Lower lobe of right lung (tissue), 2 donors: ENCODE data around the gene ZNF594. TPM values are rescaled to one million over a fixed set of nuclear protein-coding genes. Genes with fewer than 3 reads are reported as not detected.
"Not testable (repeated sequence)": the region's sequence is repeated elsewhere in the genome, so short reads cannot be mapped to it uniquely, and the experiment has no call there.

ENCODE experiments used
- ATAC-seq, 2 donors: fragments of 200-7000 bp; cut with Tn5 transposase; one replicate each; pipeline ENCODE4 v1.9.1; 2020 to 2022; ENCODE audit warnings: mild to moderate bottlenecking in 2 of 2, moderate library complexity in 2 of 2
- DNase-seq: peaks from one replicate; pipeline ENCODE4 v3.0.0-alpha.2; 2020
- H3K27ac ChIP-seq: fragments of 200-600 bp; one replicate; pipeline ENCODE4 v1.8.0; 2022
- H3K27me3 ChIP-seq: fragments of 200-600 bp; one replicate; pipeline ENCODE4 v1.8.0; 2022; ENCODE audit warnings: low read depth
- H3K36me3 ChIP-seq: fragments of 200-600 bp; one replicate; pipeline ENCODE4 v1.8.0; 2022; ENCODE audit warnings: mild to moderate bottlenecking
- H3K4me1 ChIP-seq: fragments of 200-600 bp; one replicate; pipeline ENCODE4 v1.8.0; 2022
- H3K4me3 ChIP-seq: fragments of 200-600 bp; one replicate; pipeline ENCODE4 v1.8.0; 2022; ENCODE audit warnings: mild to moderate bottlenecking
- H3K9me3 ChIP-seq: fragments of 200-600 bp; one replicate; pipeline ENCODE4 v1.8.0; 2022
- intact Hi-C: fragments of 100-400 bp; cut with DNase I; formaldehyde crosslinking; loops from one replicate; pipeline ENCODE4 v1.11.0; 2022
- total RNA-seq: library from RNA; stranded (reverse); fragmentation: NEBNext Ultra II Directional; extraction: Animal tissue kit (Norgen Biotek cat#: 25700); gene quantifications from one replicate; pipeline ENCODE4 v1.2.1, GENCODE V29; 2021
- TF ChIP-seq, protein P1 (sequence below): fragments of 200-600 bp; IDR thresholded peaks from one replicate; pipeline ENCODE4 v1.8.0; 2022; ENCODE audit warnings: antibody characterized with exemption, mild to moderate bottlenecking
- donor health status: DM: no; HTN: yes; CAD: no; lungs with severe emphysema.

ZNF594 gene
- total RNA-seq, 1 donor from 2014 or later: 8.7 TPM

DNA sequence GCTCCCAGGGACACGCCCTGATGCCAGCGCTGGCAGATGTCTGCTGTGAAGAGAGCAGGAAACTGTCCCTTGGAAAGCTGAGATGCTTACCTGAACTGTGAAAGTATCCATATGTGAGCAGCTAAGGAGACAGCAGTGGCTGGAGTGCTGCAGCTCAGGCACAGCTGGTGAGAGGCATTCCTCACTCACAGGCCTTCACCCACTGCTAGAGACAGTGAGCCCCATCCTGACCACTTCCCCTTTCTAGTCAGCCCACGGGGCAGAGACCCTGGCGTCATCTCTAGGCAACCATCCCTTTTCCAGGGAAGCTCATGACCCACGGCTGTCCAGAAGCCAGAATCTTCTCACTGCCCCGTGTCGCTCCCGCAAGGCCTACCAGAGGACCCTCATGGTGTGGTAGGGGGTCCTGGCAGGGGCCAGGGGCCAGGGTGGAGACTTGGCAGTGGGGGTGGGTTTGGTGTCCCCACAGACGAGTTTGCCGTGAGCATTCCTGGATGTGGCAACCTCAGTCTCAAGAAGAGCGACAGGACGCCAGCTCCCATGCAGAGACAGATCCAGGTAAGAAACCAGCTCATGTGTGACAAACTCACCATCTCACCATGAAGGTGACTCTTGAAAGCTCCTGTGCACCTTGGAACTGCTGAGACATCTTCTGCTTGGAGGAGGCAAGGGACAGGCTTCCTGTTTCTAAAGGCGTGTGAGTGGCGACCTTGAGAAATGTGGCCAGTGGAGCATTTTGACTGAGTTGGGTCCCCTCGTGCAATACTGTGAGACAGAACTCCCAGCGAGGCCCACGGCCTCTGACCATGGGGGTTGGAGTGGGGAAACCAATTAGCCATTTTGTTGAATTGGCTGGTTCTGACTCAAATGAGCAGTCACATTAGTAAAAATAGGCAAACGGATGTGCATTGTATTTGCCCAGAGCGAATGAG, 43.2 kb upstream of the ZNF594 start, which contains the start of gene SCIMP:
SCIMP (minus strand) TSS at position 216 of the 932 bp plus-strand sequence; CDS start at position 111, 105 bp downstream.
- Histone ChIP-seq H3K9me3 (no peaks in the 10 kb centered on the region), H3K36me3 (no peaks in the 10 kb centered on the region), H3K27me3 (no peaks in the 10 kb centered on the region), H3K4me3 (peak within 1 kb of the TSS; percentile 49), H3K4me1 (peaks cover 15% of the 10 kb centered on the region), H3K27ac (peak within 1 kb of the TSS; percentile 46)
- intact Hi-C loops: no loop called here
- ATAC-seq: peak; percentile 65 to 81
- TF ChIP-seq, protein P1, sequence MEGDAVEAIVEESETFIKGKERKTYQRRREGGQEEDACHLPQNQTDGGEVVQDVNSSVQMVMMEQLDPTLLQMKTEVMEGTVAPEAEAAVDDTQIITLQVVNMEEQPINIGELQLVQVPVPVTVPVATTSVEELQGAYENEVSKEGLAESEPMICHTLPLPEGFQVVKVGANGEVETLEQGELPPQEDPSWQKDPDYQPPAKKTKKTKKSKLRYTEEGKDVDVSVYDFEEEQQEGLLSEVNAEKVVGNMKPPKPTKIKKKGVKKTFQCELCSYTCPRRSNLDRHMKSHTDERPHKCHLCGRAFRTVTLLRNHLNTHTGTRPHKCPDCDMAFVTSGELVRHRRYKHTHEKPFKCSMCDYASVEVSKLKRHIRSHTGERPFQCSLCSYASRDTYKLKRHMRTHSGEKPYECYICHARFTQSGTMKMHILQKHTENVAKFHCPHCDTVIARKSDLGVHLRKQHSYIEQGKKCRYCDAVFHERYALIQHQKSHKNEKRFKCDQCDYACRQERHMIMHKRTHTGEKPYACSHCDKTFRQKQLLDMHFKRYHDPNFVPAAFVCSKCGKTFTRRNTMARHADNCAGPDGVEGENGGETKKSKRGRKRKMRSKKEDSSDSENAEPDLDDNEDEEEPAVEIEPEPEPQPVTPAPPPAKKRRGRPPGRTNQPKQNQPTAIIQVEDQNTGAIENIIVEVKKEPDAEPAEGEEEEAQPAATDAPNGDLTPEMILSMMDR: no peak
- peak; percentile 65 for DNase-seq

DNA sequence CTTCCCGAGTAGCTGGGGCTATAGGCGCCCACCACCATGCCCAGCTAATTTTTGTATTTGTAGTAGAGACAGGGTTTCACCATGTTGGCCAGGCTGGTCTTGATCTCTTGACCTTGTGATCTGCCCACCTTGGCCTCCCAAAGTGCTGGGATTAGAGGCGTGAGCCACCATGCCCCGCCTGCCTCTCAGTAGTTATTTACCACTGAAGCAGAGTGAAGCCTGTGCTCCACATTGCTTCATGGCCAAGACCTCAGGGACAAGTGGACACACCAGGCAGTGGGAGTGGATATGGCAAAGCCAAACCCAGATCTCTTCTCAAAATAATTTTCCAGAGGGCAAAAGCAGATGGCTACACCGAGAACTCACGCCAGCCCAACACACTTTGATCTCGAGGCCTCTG, 41.8 kb upstream of the ZNF594 start:
- H3K9me3 ChIP-seq, H3K27me3 ChIP-seq, ATAC-seq, DNase-seq, H3K36me3 ChIP-seq, intact Hi-C loops, H3K27ac ChIP-seq: not testable (repeated sequence)
- Histone ChIP-seq H3K4me1 (peaks cover 25% of the 10 kb centered on the region), H3K4me3 (peak overlapping the region; percentile 49)

DNA sequence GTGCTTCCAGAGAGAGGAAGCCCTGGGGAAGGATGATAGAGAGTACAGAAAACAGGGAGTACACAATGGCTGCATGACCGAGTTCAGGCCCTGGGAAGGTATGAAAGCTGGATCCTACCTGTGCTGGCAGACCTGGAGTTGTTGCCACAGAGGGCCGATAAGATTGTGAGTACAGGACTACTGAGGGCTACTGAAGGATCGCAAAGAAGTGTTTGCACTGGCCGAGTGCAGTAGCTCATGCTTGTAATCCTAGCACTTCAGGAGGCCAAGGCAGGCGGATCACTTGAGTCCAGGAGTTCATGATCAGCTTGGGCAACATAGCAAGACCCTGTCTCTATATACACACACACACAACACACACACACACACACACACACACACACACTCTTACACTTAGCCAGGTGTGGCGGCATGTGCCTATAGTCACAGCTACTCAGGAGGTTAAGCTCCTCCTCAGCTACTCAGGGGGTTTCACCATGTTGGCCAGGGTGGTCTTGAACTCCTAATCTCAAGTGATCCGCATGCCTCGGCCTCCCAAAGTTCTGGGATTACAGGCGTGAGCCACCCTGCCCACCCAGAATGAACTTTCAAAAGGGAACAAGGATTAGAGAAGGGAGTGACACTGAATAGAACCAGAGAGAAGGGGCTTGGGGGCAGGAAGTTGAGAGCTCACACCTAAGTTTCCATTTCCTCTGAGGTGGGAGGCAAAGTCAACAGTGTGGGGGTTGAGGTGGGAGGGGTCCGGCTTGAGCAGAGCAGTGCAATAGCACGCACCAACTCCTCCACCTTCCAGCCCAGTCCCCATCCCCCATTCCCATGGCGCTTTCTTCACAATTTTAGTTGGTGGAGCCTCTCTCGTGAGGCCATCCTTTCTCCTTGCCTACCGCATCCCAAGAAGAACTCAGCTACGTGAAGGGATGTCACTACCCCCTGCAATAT, 35.5 kb upstream of the ZNF594 start:
- ATAC-seq (peak; percentile 91 to 94), DNase-seq (peak; percentile 70)
- Histone ChIP-seq H3K36me3 (peaks cover 12% of the 10 kb centered on the region), H3K9me3 (no peaks in the 10 kb centered on the region), H3K4me3 (no peak overlapping the region), H3K4me1 (peaks cover 50% of the 10 kb centered on the region), H3K27ac (no peak overlapping the region), H3K27me3 (no peaks in the 10 kb centered on the region)
- TF ChIP-seq, protein P1: no peak
- intact Hi-C loops: no loop called here

DNA sequence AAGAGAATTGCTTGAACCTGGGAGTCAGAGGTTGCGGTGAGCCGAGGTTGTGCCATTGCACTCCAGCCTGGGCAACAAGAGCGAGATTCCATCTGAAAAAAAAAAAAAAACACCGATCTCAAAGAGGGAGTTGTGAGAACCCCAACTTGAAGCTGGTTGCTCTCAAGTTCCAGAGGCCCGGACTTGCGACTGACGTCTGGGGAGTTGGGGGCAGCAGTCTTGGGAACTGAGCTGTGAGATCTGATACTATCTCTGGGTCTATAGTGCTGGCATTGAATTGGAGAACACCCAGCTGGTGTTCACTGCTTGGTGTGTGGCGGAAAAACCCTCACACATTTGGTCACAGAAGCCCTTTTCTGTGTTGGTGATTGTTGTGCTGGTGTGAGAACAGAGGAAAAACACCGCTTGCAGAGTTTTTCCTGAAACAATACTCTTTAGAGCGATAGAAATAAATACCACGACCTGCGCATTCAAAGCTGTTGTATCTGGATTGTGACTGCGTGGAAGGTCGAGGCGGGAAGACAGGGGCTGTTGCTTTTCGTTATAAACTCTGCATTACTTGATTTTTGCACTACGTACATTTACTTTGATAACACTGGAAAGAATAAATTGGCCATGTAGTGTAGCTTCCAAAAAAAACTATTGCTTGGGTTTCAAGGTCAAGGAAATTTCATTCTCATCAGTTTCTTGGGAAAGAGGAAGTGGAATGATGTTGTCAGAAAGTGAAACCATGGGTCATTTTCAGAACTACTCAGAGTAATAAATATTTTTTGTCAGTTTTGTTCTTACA, 34.2 kb upstream of the ZNF594 start:
- no peaks in the 10 kb centered on the region for H3K27me3 ChIP-seq
- TF ChIP-seq, protein P1: no peak
- intact Hi-C loops: no loop called here
- no peak overlapping the region for H3K27ac ChIP-seq
- no peak overlapping the region for H3K4me3 ChIP-seq
- no peak for ATAC-seq
- H3K4me1 ChIP-seq: peaks cover 43% of the 10 kb centered on the region
- DNase-seq: no peak
- H3K36me3 ChIP-seq: peaks cover 12% of the 10 kb centered on the region
- no peaks in the 10 kb centered on the region for H3K9me3 ChIP-seq

DNA sequence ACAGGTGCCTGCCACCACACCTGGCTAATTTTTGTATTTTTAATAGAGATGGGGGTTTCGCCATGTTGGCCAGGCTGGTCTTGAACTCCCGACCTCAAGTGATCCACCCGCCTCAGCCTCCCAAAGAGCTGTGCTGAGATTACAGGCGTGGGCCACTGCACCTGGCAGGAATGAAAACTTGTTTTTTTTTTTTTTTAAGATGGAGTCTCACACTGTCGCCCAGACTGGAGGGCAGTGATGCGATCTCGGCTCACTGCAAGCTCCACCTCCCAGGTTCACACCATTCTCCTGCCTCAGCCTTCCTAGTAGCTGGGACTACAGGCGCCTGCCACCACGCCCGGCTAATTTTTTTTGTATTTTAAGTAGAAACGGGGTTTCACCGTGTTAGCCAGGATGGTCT, 30.2 kb upstream of the ZNF594 start:
- Histone ChIP-seq H3K4me1 (peaks cover 15% of the 10 kb centered on the region), H3K36me3 (peaks cover 22% of the 10 kb centered on the region)
- H3K27me3 ChIP-seq, H3K27ac ChIP-seq, H3K4me3 ChIP-seq, H3K9me3 ChIP-seq, intact Hi-C loops, ATAC-seq, DNase-seq: not testable (repeated sequence)

DNA sequence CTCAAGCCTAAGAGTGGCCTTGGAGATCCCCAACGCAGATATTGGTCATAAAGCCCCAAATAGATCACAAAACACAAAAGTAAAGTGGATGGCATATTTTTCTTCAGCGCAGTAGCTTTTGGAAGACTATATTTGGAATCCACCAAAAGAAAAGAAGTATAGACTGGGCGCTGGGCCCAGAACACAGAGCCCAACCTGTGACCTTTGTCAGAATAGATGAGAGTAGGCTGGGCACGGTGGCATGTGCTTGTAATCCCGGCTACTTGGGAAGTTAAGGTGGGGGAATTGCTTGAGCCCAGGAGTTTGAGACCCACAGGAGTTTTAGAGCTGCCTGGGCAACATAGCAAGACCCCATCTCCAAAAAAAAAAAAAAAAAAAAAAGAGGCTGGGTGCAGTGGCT, 28.4 kb upstream of the ZNF594 start:
- TF ChIP-seq, protein P1: no peak
- Histone ChIP-seq H3K36me3 (peaks cover 33% of the 10 kb centered on the region), H3K4me3 (no peak overlapping the region), H3K9me3 (no peaks in the 10 kb centered on the region), H3K4me1 (no peaks in the 10 kb centered on the region), H3K27me3 (no peaks in the 10 kb centered on the region), H3K27ac (no peak overlapping the region)
- ATAC-seq: no peak
- DNase-seq: peak; percentile 2
- intact Hi-C loops: no loop called here
